ENCODE results near the gene STK32C.

Gene STK32C

GRCh38 chr10:132183046-132183445, 124.7 kb downstream of the STK32C start:
- TF ChIP-seq REST (IDR thresholded peaks at IDR 0.05; ENCODE audit: insufficient read depth in 1 of 2, low read depth in 2 of 2, low read length in 2 of 2) (no peak), POLR2AphosphoS5 (IDR thresholded peaks at IDR 0.05; ENCODE audit: low read depth, low read length) (no peak), TAF1 (IDR thresholded peaks at IDR 0.05; ENCODE audit: borderline replicate concordance, insufficient read depth, low read length) (no peak), FOXP2 (optimal IDR thresholded peaks at IDR 0.05; ENCODE audit: borderline replicate concordance, extremely low read depth, extremely low read length, insufficient read depth) (no peak), SIN3A (IDR thresholded peaks at IDR 0.05; ENCODE audit: borderline replicate concordance, insufficient read depth, low read length) (no peak)

GRCh38 chr10:132182591-132182990, 125.2 kb downstream of the STK32C start:
- no peak for TF ChIP-seq REST (IDR thresholded peaks at IDR 0.05; ENCODE audit: insufficient read depth in 1 of 2, low read depth in 2 of 2, low read length in 2 of 2)
- no peak for TF ChIP-seq SIN3A (IDR thresholded peaks at IDR 0.05; ENCODE audit: borderline replicate concordance, insufficient read depth, low read length)
- TF ChIP-seq TAF1 (IDR thresholded peaks at IDR 0.05; ENCODE audit: borderline replicate concordance, insufficient read depth, low read length), result no peak
- TF ChIP-seq FOXP2 (optimal IDR thresholded peaks at IDR 0.05; ENCODE audit: borderline replicate concordance, extremely low read depth, extremely low read length, insufficient read depth), result no peak
- no peak for TF ChIP-seq POLR2AphosphoS5 (IDR thresholded peaks at IDR 0.05; ENCODE audit: low read depth, low read length)

- TF ChIP-seq POLR2AphosphoS5 (IDR thresholded peaks at IDR 0.05; ENCODE audit: low read depth, low read length) (no peak), REST (IDR thresholded peaks at IDR 0.05; ENCODE audit: insufficient read depth in 1 of 2, low read depth in 2 of 2, low read length in 2 of 2) (no peak), TAF1 (IDR thresholded peaks at IDR 0.05; ENCODE audit: borderline replicate concordance, insufficient read depth, low read length) (no peak), FOXP2 (optimal IDR thresholded peaks at IDR 0.05; ENCODE audit: borderline replicate concordance, extremely low read depth, extremely low read length, insufficient read depth) (no peak), SIN3A (IDR thresholded peaks at IDR 0.05; ENCODE audit: borderline replicate concordance, insufficient read depth, low read length) (no peak)
Observed at GRCh38 chr10:132181691-132182425, 125.9 kb downstream of the STK32C start.

GRCh38 chr10:132180736-132181135, 127.0 kb downstream of the STK32C start:
- no peak for TF ChIP-seq SIN3A (IDR thresholded peaks at IDR 0.05; ENCODE audit: borderline replicate concordance, insufficient read depth, low read length)
- no peak for TF ChIP-seq POLR2AphosphoS5 (IDR thresholded peaks at IDR 0.05; ENCODE audit: low read depth, low read length)
- TF ChIP-seq TAF1 (IDR thresholded peaks at IDR 0.05; ENCODE audit: borderline replicate concordance, insufficient read depth, low read length), result no peak
- TF ChIP-seq REST (IDR thresholded peaks at IDR 0.05; ENCODE audit: insufficient read depth in 1 of 2, low read depth in 2 of 2, low read length in 2 of 2), result no peak
- no peak for TF ChIP-seq FOXP2 (optimal IDR thresholded peaks at IDR 0.05; ENCODE audit: borderline replicate concordance, extremely low read depth, extremely low read length, insufficient read depth)

All from PFSK-1 (cell line).